Endothelial cell of umbilical vein (primary cell): ENCODE results near the gene ABHD17A.

ENCODE experiments used
- CTCF ChIP-seq, 2 donors: IDR thresholded peaks; 1 replicate in 1 of 2; 2 replicates in 1 of 2; pipeline ENCODE4 v1.5.1; 2011; ENCODE audit warnings: low read length in 2 of 2, mild to moderate bottlenecking in 2 of 2, moderate library complexity in 2 of 2, control low read depth in 1 of 2, inconsistent platforms in 1 of 2, low read depth in 1 of 2; ENCODE audit not compliant: insufficient read depth in 1 of 2; ENCODE audit errors: extremely low read depth in 1 of 2
- POLR2A ChIP-seq: IDR thresholded peaks from 2 replicates; pipeline ENCODE4 v1.6.1; 2012; ENCODE audit warnings: low read depth, mild to moderate bottlenecking, control low read depth, low read length

- TF ChIP-seq POLR2A = no peak
- no peak for TF ChIP-seq CTCF (IDR thresholded peaks at IDR 0.05; ENCODE audit: extremely low read depth in 1 of 2, insufficient read depth in 1 of 2, low read depth in 1 of 2, low read length in 2 of 2)
Observed at GRCh38 chr19:1910177-1910576, 24.9 kb upstream of the ABHD17A start.
